ENCODE data around the gene TH. TPM values are rescaled to one million over a fixed set of nuclear protein-coding genes. Genes with fewer than 3 reads are reported as not detected.

The TH gene
- total RNA-seq, 5 donors from 2014 or later (not counting 1 experiment from before 2014, with no cell fraction given), result not detected

GRCh38 chr11:2130881-2131352 lies 40.7 kb downstream of the TH start:
- Histone ChIP-seq H3K4me1 (ENCODE audit: control insufficient read depth in 1 of 2, extremely low read depth in 1 of 2, insufficient read depth in 2 of 2, low read length in 2 of 2) (no peaks in the 10 kb centered on the region), H3K4me3 (ENCODE audit: control insufficient read depth in 1 of 2, extremely low read depth in 1 of 2, low read length in 1 of 2) (no peak overlapping the region), H3K27me3 (replicated peaks in 1 of 2; ENCODE audit: control insufficient read depth in 2 of 2, extremely low read depth in 1 of 2, insufficient read depth in 2 of 2, low read length in 1 of 2) (peaks cover 0 to 48% of the 10 kb centered on the region in 2 experiments), H3K9me3 (no peaks in the 10 kb centered on the region), H3K36me3 (ENCODE audit: control insufficient read depth in 2 of 2, extremely low read depth in 1 of 2, insufficient read depth in 1 of 2, low read length in 1 of 2) (no peaks in the 10 kb centered on the region), H3K27ac (ENCODE audit: low read length) (no peak overlapping the region)
- no peak for ATAC-seq (replicated peaks in 1 of 4)
- POLR2A ChIA-PET, result no interaction called here
- H3K4me1 Mint-ChIP-seq, result peaks cover 0 to 6% (median 1%) of the 10 kb centered on the region in 3 donors
- H3K4me3 Mint-ChIP-seq, result no peak overlapping the region
- peaks cover 18 to 40% of the 10 kb centered on the region in 2 donors for H3K27me3 Mint-ChIP-seq
- H3K36me3 Mint-ChIP-seq, result no peaks in the 10 kb centered on the region
- CTCF ChIA-PET, result no interaction called here
- WGBS (ENCODE audit: insufficient coverage), result 96% methylated on average over 11 of the region's 18 CpGs
- no peak overlapping the region for H3K27ac Mint-ChIP-seq
- no peaks in the 10 kb centered on the region for H3K9me3 Mint-ChIP-seq
- DNase-seq, result no peak

GRCh38 chr11:2129699-2130366 lies 41.8 kb downstream of the TH start:
- no peak for DNase-seq
- no peak for ATAC-seq (replicated peaks in 1 of 4)
- Mint-ChIP-seq H3K36me3 (no peaks in the 10 kb centered on the region), H3K4me1 (peaks cover 0 to 6% (median 1%) of the 10 kb centered on the region in 3 donors), H3K27ac (no peak overlapping the region), H3K4me3 (no peak overlapping the region), H3K9me3 (no peaks in the 10 kb centered on the region), H3K27me3 (peaks cover 17 to 29% of the 10 kb centered on the region in 2 donors)
- Histone ChIP-seq H3K9me3 (no peaks in the 10 kb centered on the region), H3K27ac (ENCODE audit: low read length) (no peak overlapping the region), H3K4me1 (ENCODE audit: control insufficient read depth in 1 of 2, extremely low read depth in 1 of 2, insufficient read depth in 2 of 2, low read length in 2 of 2) (no peaks in the 10 kb centered on the region), H3K4me3 (ENCODE audit: control insufficient read depth in 1 of 2, extremely low read depth in 1 of 2, low read length in 1 of 2) (no peak overlapping the region), H3K27me3 (replicated peaks in 1 of 2; ENCODE audit: control insufficient read depth in 2 of 2, extremely low read depth in 1 of 2, insufficient read depth in 2 of 2, low read length in 1 of 2) (peaks cover 0 to 37% of the 10 kb centered on the region in 2 experiments), H3K36me3 (ENCODE audit: control insufficient read depth in 2 of 2, extremely low read depth in 1 of 2, insufficient read depth in 1 of 2, low read length in 1 of 2) (no peaks in the 10 kb centered on the region)
- 83% methylated on average over 16 of the region's 25 CpGs for WGBS (ENCODE audit: insufficient coverage)
- ChIA-PET CTCF (interaction anchor here in 1 of 2 donors (0.6 kb wide), 1 partner anchor 17 kb away, joined by 6 read pairs; no protein-coding TSS in a partner anchor), POLR2A (no interaction called here)

GRCh38 chr11:2129308-2129698 lies 42.3 kb downstream of the TH start:
- Mint-ChIP-seq H3K4me3 (no peak overlapping the region), H3K27me3 (peaks cover 20 to 28% of the 10 kb centered on the region in 2 donors), H3K9me3 (no peaks in the 10 kb centered on the region), H3K27ac (no peak overlapping the region), H3K4me1 (peaks cover 0 to 6% (median 1%) of the 10 kb centered on the region in 3 donors), H3K36me3 (no peaks in the 10 kb centered on the region)
- 85% methylated on average over 15 of the region's 17 CpGs for WGBS (ENCODE audit: insufficient coverage)
- Histone ChIP-seq H3K27me3 (replicated peaks in 1 of 2; ENCODE audit: control insufficient read depth in 2 of 2, extremely low read depth in 1 of 2, insufficient read depth in 2 of 2, low read length in 1 of 2) (peaks cover 0 to 32% of the 10 kb centered on the region in 2 experiments), H3K27ac (ENCODE audit: low read length) (no peak overlapping the region), H3K4me3 (ENCODE audit: control insufficient read depth in 1 of 2, extremely low read depth in 1 of 2, low read length in 1 of 2) (no peak overlapping the region), H3K36me3 (ENCODE audit: control insufficient read depth in 2 of 2, extremely low read depth in 1 of 2, insufficient read depth in 1 of 2, low read length in 1 of 2) (no peaks in the 10 kb centered on the region), H3K9me3 (no peaks in the 10 kb centered on the region), H3K4me1 (ENCODE audit: control insufficient read depth in 1 of 2, extremely low read depth in 1 of 2, insufficient read depth in 2 of 2, low read length in 2 of 2) (no peaks in the 10 kb centered on the region)
- DNase-seq (no peak), ATAC-seq (replicated peaks in 1 of 4) (no peak)
- CTCF ChIA-PET, result no interaction called here
- POLR2A ChIA-PET, result no interaction called here

- CTCF ChIA-PET, result no interaction called here
- Histone ChIP-seq H3K9me3 (no peaks in the 10 kb centered on the region), H3K27me3 (replicated peaks in 1 of 2; ENCODE audit: control insufficient read depth in 2 of 2, extremely low read depth in 1 of 2, insufficient read depth in 2 of 2, low read length in 1 of 2) (peaks cover 0 to 28% of the 10 kb centered on the region in 2 experiments), H3K27ac (ENCODE audit: low read length) (no peak overlapping the region), H3K4me1 (ENCODE audit: control insufficient read depth in 1 of 2, extremely low read depth in 1 of 2, insufficient read depth in 2 of 2, low read length in 2 of 2) (no peaks in the 10 kb centered on the region), H3K4me3 (ENCODE audit: control insufficient read depth in 1 of 2, extremely low read depth in 1 of 2, low read length in 1 of 2) (no peak overlapping the region), H3K36me3 (ENCODE audit: control insufficient read depth in 2 of 2, extremely low read depth in 1 of 2, insufficient read depth in 1 of 2, low read length in 1 of 2) (no peaks in the 10 kb centered on the region)
- DNase-seq (no peak), ATAC-seq (replicated peaks in 1 of 4) (no peak)
- no peaks in the 10 kb centered on the region for H3K9me3 Mint-ChIP-seq
- H3K4me1 Mint-ChIP-seq, result peaks cover 0 to 6% (median 1%) of the 10 kb centered on the region in 3 donors
- peaks cover 20 to 26% of the 10 kb centered on the region in 2 donors for H3K27me3 Mint-ChIP-seq
- no peak overlapping the region for H3K27ac Mint-ChIP-seq
- H3K4me3 Mint-ChIP-seq, result no peak overlapping the region
- 77% methylated on average over 10 of the region's 12 CpGs for WGBS (ENCODE audit: insufficient coverage)
- POLR2A ChIA-PET, result no interaction called here
- no peaks in the 10 kb centered on the region for H3K36me3 Mint-ChIP-seq
These were observed 42.9 kb downstream of the TH start for GRCh38 chr11:2128511-2129307.

GRCh38 chr11:2128130-2128510 lies 43.5 kb downstream of the TH start:
- H3K4me1 Mint-ChIP-seq, result peaks cover 0 to 6% (median under 1%) of the 10 kb centered on the region in 3 donors
- Histone ChIP-seq H3K4me1 (ENCODE audit: control insufficient read depth in 1 of 2, extremely low read depth in 1 of 2, insufficient read depth in 2 of 2, low read length in 2 of 2) (no peaks in the 10 kb centered on the region), H3K4me3 (ENCODE audit: control insufficient read depth in 1 of 2, extremely low read depth in 1 of 2, low read length in 1 of 2) (no peak overlapping the region), H3K27me3 (replicated peaks in 1 of 2; ENCODE audit: control insufficient read depth in 2 of 2, extremely low read depth in 1 of 2, insufficient read depth in 2 of 2, low read length in 1 of 2) (peaks cover 0 to 28% of the 10 kb centered on the region in 2 experiments), H3K27ac (ENCODE audit: low read length) (no peak overlapping the region), H3K9me3 (no peaks in the 10 kb centered on the region), H3K36me3 (ENCODE audit: control insufficient read depth in 2 of 2, extremely low read depth in 1 of 2, insufficient read depth in 1 of 2, low read length in 1 of 2) (no peaks in the 10 kb centered on the region)
- no peaks in the 10 kb centered on the region for H3K36me3 Mint-ChIP-seq
- ATAC-seq (replicated peaks in 1 of 4) (no peak), DNase-seq (no peak)
- peaks cover 20 to 23% of the 10 kb centered on the region in 2 donors for H3K27me3 Mint-ChIP-seq
- CTCF ChIA-PET, result no interaction called here
- H3K27ac Mint-ChIP-seq, result no peak overlapping the region
- POLR2A ChIA-PET, result no interaction called here
- 67% methylated on average over 4 of the region's 7 CpGs for WGBS (ENCODE audit: insufficient coverage)
- H3K9me3 Mint-ChIP-seq, result no peaks in the 10 kb centered on the region
- H3K4me3 Mint-ChIP-seq, result no peak overlapping the region

GRCh38 chr11:2127482-2128129 lies 44.0 kb downstream of the TH start:
- no peaks in the 10 kb centered on the region for H3K9me3 Mint-ChIP-seq
- no peak overlapping the region for H3K4me3 Mint-ChIP-seq
- peaks cover 0 to 6% (median 0%) of the 10 kb centered on the region in 3 donors for H3K4me1 Mint-ChIP-seq
- no peaks in the 10 kb centered on the region for H3K36me3 Mint-ChIP-seq
- no peak overlapping the region for H3K4me3 ChIP-seq (ENCODE audit: control insufficient read depth in 1 of 2, extremely low read depth in 1 of 2, low read length in 1 of 2)
- ATAC-seq (replicated peaks in 1 of 4), result no peak
- CTCF ChIA-PET, result no interaction called here
- DNase-seq, result no peak
- peaks cover 18 to 20% of the 10 kb centered on the region in 2 donors for H3K27me3 Mint-ChIP-seq
- H3K27me3 ChIP-seq (replicated peaks in 1 of 2; ENCODE audit: control insufficient read depth in 2 of 2, extremely low read depth in 1 of 2, insufficient read depth in 2 of 2, low read length in 1 of 2), result peaks cover 0 to 28% of the 10 kb centered on the region in 2 experiments
- no peaks in the 10 kb centered on the region for H3K4me1 ChIP-seq (ENCODE audit: control insufficient read depth in 1 of 2, extremely low read depth in 1 of 2, insufficient read depth in 2 of 2, low read length in 2 of 2)
- no peaks in the 10 kb centered on the region for H3K36me3 ChIP-seq (ENCODE audit: control insufficient read depth in 2 of 2, extremely low read depth in 1 of 2, insufficient read depth in 1 of 2, low read length in 1 of 2)
- H3K27ac ChIP-seq (ENCODE audit: low read length), result no peak overlapping the region
- WGBS (ENCODE audit: insufficient coverage), result 68% methylated on average over 6 of the region's 8 CpGs
- H3K27ac Mint-ChIP-seq, result no peak overlapping the region
- POLR2A ChIA-PET, result no interaction called here
- no peaks in the 10 kb centered on the region for H3K9me3 ChIP-seq

All from T-cell (primary cell).